ENCODE measurements around the gene MBD5. TPM values are rescaled to one million over a fixed set of nuclear protein-coding genes. Genes with fewer than 3 reads are reported as not detected.

The MBD5 gene
- total RNA-seq, 1 donor from 2014 or later: 38.8 TPM

DNA sequence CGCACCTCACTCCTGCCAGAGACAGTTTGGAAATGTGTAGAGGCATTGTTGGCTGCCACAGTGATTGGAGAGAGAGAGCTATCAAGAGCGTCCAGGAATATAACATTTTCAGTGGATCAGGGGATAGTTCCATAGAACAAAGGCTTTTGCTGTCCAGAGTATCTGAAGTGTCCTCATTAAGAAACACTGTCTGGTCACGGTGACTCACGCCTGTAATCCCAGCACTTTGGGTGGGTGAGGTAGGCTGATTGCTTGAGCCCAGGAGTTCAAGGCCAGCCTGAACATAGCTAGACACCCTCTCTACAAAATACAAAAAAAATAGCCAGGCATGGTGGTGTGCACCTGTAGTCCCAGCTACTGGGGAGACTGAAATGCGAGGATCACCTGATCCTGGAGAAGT lies 231.1 kb downstream of the MBD5 start:
- H3K36me3 ChIP-seq: no peaks in the 10 kb centered on the region
- no peaks in the 10 kb centered on the region for H3K79me2 ChIP-seq (ENCODE audit: low read depth)
- DNase-seq (ENCODE audit: low spot score): no peak
- Mint-ChIP-seq H3K4me3 (no peak overlapping the region), H3K27ac (no peak overlapping the region), H3K9me3 (peaks cover 20% of the 10 kb centered on the region), H3K36me3 (peaks cover 19% of the 10 kb centered on the region), H3K4me1 (no peaks in the 10 kb centered on the region), H3K27me3 (ENCODE audit: insufficient read depth, low read depth) (no peaks in the 10 kb centered on the region)
- no peak overlapping the region for H3K4me2 ChIP-seq
- no peak overlapping the region for H3K27ac ChIP-seq
- no peak overlapping the region for H2AFZ ChIP-seq (replicated peaks)
- H3K9me3 ChIP-seq (ENCODE audit: low read depth): peaks cover 12% of the 10 kb centered on the region
- TF ChIP-seq EZH2phosphoT487 (IDR thresholded peaks at IDR 0.05) (no peak), EZH2 (IDR thresholded peaks at IDR 0.05) (no peak)
- TF ChIP-seq, protein P1, sequence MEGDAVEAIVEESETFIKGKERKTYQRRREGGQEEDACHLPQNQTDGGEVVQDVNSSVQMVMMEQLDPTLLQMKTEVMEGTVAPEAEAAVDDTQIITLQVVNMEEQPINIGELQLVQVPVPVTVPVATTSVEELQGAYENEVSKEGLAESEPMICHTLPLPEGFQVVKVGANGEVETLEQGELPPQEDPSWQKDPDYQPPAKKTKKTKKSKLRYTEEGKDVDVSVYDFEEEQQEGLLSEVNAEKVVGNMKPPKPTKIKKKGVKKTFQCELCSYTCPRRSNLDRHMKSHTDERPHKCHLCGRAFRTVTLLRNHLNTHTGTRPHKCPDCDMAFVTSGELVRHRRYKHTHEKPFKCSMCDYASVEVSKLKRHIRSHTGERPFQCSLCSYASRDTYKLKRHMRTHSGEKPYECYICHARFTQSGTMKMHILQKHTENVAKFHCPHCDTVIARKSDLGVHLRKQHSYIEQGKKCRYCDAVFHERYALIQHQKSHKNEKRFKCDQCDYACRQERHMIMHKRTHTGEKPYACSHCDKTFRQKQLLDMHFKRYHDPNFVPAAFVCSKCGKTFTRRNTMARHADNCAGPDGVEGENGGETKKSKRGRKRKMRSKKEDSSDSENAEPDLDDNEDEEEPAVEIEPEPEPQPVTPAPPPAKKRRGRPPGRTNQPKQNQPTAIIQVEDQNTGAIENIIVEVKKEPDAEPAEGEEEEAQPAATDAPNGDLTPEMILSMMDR (IDR thresholded peaks at IDR 0.05): no peak
- no peaks in the 10 kb centered on the region for H3F3A ChIP-seq (ENCODE audit: low read depth)
- H3K27me3 ChIP-seq: no peaks in the 10 kb centered on the region
- H3K9ac ChIP-seq: no peak overlapping the region
- H3K4me1 ChIP-seq: no peaks in the 10 kb centered on the region
- no peaks in the 10 kb centered on the region for H4K20me1 ChIP-seq (ENCODE audit: low read depth)
- H3K4me3 ChIP-seq: no peak overlapping the region

DNA sequence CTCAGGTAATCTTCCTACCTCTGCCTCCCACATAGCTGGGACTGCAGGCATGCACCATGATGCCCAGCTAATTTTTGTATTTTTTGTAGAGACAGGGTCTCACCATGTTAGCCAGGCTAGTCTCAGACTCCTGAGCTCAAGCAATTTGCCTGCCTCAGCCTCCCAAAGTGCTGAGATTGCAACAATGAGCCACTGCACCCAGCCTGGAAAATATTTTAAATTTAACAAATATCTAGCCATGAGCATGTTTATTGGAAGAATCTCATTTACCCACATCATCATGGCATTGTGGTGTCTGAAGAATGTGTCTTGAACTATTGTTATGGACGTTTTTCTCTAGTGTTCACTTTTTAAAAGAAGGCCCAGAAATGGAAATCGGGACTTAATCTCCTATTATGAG lies 231.8 kb downstream of the MBD5 start:
- Histone ChIP-seq H3K27me3 (no peaks in the 10 kb centered on the region), H3K9ac (no peak overlapping the region), H4K20me1 (ENCODE audit: low read depth) (no peaks in the 10 kb centered on the region), H3F3A (ENCODE audit: low read depth) (no peaks in the 10 kb centered on the region), H3K9me3 (ENCODE audit: low read depth) (peaks cover 12% of the 10 kb centered on the region), H3K4me3 (no peak overlapping the region), H2AFZ (replicated peaks) (no peak overlapping the region), H3K27ac (no peak overlapping the region), H3K4me1 (no peaks in the 10 kb centered on the region), H3K4me2 (no peak overlapping the region), H3K79me2 (ENCODE audit: low read depth) (no peaks in the 10 kb centered on the region), H3K36me3 (no peaks in the 10 kb centered on the region)
- TF ChIP-seq EZH2 (IDR thresholded peaks at IDR 0.05) (no peak), EZH2phosphoT487 (IDR thresholded peaks at IDR 0.05) (no peak)
- TF ChIP-seq, protein P1 (IDR thresholded peaks at IDR 0.05): no peak
- H3K27ac Mint-ChIP-seq: no peak overlapping the region
- no peak overlapping the region for H3K4me3 Mint-ChIP-seq
- no peak for DNase-seq (ENCODE audit: low spot score)
- no peaks in the 10 kb centered on the region for H3K4me1 Mint-ChIP-seq
- peaks cover 20% of the 10 kb centered on the region for H3K9me3 Mint-ChIP-seq
- H3K27me3 Mint-ChIP-seq (ENCODE audit: insufficient read depth, low read depth): no peaks in the 10 kb centered on the region
- H3K36me3 Mint-ChIP-seq: peaks cover 21% of the 10 kb centered on the region

DNA sequence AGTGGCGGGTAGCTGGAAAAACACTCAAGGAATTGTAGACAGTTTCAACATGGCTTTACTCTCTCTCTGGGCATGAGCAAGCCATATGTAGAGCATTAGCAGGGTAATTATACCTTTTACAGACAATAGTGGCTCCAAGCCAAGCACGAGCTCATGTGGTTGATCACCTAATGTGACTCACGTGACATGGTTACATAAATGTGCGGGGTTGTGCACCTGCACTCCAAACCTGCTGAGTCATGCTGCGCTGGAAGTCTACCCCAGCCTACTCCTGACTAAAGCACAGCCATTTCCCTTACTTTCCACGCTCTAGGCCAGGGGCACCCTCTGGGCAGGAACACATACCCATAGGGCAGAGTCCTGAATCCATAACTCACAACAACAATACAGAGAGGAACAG lies 232.8 kb downstream of the MBD5 start:
- H3K79me2 ChIP-seq (ENCODE audit: low read depth): no peaks in the 10 kb centered on the region
- Mint-ChIP-seq H3K27me3 (ENCODE audit: insufficient read depth, low read depth) (no peaks in the 10 kb centered on the region), H3K9me3 (peaks cover 23% of the 10 kb centered on the region), H3K4me3 (no peak overlapping the region), H3K27ac (no peak overlapping the region), H3K4me1 (no peaks in the 10 kb centered on the region), H3K36me3 (peaks cover 24% of the 10 kb centered on the region)
- H3K27ac ChIP-seq: no peak overlapping the region
- no peak overlapping the region for H3K4me2 ChIP-seq
- H3K36me3 ChIP-seq: no peaks in the 10 kb centered on the region
- no peaks in the 10 kb centered on the region for H4K20me1 ChIP-seq (ENCODE audit: low read depth)
- no peak overlapping the region for H3K9ac ChIP-seq
- no peak for DNase-seq (ENCODE audit: low spot score)
- no peak overlapping the region for H2AFZ ChIP-seq (replicated peaks)
- peaks cover 12% of the 10 kb centered on the region for H3K9me3 ChIP-seq (ENCODE audit: low read depth)
- no peak overlapping the region for H3K4me3 ChIP-seq
- TF ChIP-seq EZH2phosphoT487 (IDR thresholded peaks at IDR 0.05) (no peak), EZH2 (IDR thresholded peaks at IDR 0.05) (no peak)
- TF ChIP-seq, protein P1 (IDR thresholded peaks at IDR 0.05): no peak
- no peaks in the 10 kb centered on the region for H3K4me1 ChIP-seq
- no peaks in the 10 kb centered on the region for H3F3A ChIP-seq (ENCODE audit: low read depth)
- H3K27me3 ChIP-seq: no peaks in the 10 kb centered on the region

All from neural progenitor cell (in vitro differentiated cells).